Prostate gland (tissue), 2 donors: Measurements from ENCODE around the gene ARFGAP3.

Experiments
- POLR2A ChIP-seq: fragments of 450-650 bp; IDR thresholded peaks from one replicate; pipeline ENCODE4 v1.6.1; 2016; ENCODE audit warnings: antibody characterized with exemption, mild to moderate bottlenecking
- POLR2AphosphoS5 ChIP-seq: sonication (generic); formaldehyde crosslinking; IDR thresholded peaks from one replicate; pipeline ENCODE4 v1.6.1; 2017; ENCODE audit warnings: antibody characterized with exemption
- TF ChIP-seq, protein P1 (sequence below), 4 experiments: fragments of 200-600 bp in 2 of 4; fragments of 450-650 bp in 2 of 4; sonication (generic) in 2 of 4; IDR thresholded peaks; 1 replicate in 3 of 4; 2 replicates in 1 of 4; pipeline ENCODE4 v1.5.1; 2016 to 2019; ENCODE audit warnings: antibody characterized with exemption in 4 of 4, mild to moderate bottlenecking in 2 of 4, moderate library complexity in 2 of 4

DNA sequence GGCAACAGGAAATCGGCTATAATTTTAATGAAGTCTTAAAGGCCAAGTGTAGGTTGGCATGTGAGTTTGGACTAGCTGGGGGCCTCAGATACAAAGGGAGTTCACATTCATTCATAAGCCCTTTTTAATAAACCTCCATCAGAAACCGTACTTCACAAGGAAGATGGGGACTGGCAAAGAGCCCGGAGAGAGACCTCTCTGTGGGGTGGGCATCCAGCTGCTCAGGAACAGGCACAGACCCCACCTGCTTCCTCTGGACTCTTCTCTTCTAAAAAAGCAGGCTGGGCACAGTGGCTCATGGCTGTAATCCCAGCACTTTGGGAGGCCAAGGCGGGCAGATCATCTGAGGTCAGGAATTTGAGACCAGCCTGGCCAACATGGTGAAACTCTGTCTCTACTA is 3.9 kb upstream of the ARFGAP3 start:
- TF ChIP-seq, protein P1, sequence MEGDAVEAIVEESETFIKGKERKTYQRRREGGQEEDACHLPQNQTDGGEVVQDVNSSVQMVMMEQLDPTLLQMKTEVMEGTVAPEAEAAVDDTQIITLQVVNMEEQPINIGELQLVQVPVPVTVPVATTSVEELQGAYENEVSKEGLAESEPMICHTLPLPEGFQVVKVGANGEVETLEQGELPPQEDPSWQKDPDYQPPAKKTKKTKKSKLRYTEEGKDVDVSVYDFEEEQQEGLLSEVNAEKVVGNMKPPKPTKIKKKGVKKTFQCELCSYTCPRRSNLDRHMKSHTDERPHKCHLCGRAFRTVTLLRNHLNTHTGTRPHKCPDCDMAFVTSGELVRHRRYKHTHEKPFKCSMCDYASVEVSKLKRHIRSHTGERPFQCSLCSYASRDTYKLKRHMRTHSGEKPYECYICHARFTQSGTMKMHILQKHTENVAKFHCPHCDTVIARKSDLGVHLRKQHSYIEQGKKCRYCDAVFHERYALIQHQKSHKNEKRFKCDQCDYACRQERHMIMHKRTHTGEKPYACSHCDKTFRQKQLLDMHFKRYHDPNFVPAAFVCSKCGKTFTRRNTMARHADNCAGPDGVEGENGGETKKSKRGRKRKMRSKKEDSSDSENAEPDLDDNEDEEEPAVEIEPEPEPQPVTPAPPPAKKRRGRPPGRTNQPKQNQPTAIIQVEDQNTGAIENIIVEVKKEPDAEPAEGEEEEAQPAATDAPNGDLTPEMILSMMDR (IDR thresholded peaks at IDR 0.05): no peak
- TF ChIP-seq POLR2A (no peak), POLR2AphosphoS5 (no peak)
